ENCODE results near the gene LNX1.

The LNX1 gene

DNA sequence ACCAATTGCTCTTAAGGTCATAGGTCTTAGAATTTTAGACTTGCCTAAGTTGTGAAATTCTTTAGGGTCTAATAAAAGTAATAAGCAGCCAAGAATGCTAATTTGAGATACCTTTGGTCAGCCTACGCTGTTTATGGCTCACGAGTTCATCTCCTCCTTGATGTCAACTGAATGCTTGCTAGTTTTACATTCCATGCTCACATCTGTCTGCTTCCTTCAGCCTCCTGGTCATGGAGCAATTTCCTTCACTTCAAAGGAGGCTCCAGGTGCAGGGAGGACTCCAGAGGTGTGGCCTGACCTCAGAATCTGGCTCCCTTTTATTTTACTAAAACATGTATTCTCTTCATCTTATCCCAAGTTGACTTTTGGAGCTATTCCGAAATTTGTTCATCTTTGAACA, 23.3 kb upstream of the LNX1 start:
- H3K9me3 Mint-ChIP-seq (ENCODE audit: low read depth): no peaks in the 10 kb centered on the region
- H3K36me3 Mint-ChIP-seq: no peaks in the 10 kb centered on the region
- H3K4me3 Mint-ChIP-seq: no peak overlapping the region
- H3K4me1 Mint-ChIP-seq (ENCODE audit: low read depth): no peaks in the 10 kb centered on the region
- H3K27me3 Mint-ChIP-seq: peaks cover 2% of the 10 kb centered on the region
- no peak overlapping the region for H3K27ac Mint-ChIP-seq

DNA sequence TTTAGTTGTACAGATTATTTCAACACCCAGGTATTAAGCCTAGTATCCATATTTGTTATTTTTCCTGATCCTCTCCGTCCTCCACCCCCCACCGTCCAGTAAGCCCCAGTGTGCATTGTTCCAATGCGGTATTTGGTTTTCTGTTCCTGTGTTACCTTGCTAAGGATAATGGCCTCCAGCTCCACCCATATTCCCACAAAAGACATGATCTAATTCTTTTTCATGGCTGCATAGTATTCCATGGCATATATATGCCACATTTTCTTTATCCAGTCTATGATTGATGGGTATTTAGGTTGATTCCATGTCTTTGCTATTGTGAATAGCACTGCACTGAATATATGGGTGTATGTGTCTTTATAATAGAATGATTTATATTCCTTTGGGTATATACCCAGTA, 22.1 kb upstream of the LNX1 start:
- Mint-ChIP-seq H3K27ac (no peak overlapping the region), H3K4me3 (no peak overlapping the region), H3K4me1 (ENCODE audit: low read depth) (no peaks in the 10 kb centered on the region), H3K9me3 (ENCODE audit: low read depth) (no peaks in the 10 kb centered on the region), H3K27me3 (peaks cover 3% of the 10 kb centered on the region), H3K36me3 (no peaks in the 10 kb centered on the region)

DNA sequence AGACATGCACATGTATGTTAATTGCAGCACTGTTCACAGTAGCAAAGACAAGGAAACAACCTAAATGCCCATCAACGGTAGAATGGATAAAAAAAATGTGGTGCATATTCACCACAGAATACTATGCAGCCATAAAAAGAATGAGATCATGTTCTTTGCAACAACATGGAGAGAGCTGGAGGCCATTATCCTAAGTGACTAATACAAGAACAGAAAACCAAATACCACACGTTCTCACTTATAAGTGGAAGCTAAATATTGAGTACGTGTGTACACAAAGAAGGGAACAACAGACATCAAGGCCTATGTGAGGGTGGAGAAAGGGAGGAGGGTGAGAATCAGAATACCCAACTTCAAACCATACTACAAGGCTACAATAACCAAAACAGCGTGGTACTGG, 17.4 kb upstream of the LNX1 start:
- Mint-ChIP-seq H3K27me3 (peaks cover 13% of the 10 kb centered on the region), H3K9me3 (ENCODE audit: low read depth) (no peaks in the 10 kb centered on the region), H3K27ac (no peak overlapping the region), H3K4me1 (ENCODE audit: low read depth) (no peaks in the 10 kb centered on the region), H3K4me3 (no peak overlapping the region), H3K36me3 (no peaks in the 10 kb centered on the region)

DNA sequence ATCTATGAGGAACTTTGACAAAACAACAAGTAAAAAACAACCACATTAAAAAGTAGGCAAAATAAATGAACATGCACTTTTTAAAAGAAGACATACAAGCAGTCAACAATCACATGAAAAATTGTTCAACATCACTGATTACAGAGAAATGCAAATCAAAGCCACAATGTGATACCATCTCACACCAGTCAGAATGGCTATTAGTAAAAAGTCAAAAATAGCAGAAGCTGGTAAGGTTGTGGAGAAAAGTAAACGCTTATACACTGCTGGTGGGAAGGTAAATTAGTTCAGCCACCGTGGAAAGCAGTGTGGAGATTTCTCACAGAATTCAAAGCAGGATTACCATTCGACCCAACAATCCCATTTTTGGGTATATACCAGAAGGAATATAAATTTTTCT, 17.0 kb upstream of the LNX1 start:
- no peaks in the 10 kb centered on the region for H3K4me1 Mint-ChIP-seq (ENCODE audit: low read depth)

DNA sequence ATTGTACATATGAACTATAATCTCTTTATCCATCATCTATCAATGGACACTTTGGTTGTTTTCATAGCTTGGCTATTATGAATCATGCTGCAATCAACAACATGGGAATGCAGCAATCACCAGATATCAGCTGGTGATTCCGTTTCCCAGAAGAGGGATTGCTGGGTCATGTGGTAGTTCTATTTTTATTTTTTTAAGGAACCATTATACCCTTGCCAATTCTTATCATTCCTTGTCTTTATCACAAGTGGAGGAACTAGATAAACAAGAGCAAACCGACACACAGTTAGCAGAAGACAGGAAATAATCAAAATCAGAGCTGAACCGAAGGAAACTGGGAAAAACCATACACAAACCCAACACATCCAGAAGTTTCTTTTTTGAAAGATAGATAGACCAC, 14.5 kb upstream of the LNX1 start:
- H3K4me3 Mint-ChIP-seq: no peak overlapping the region
- no peaks in the 10 kb centered on the region for H3K4me1 Mint-ChIP-seq (ENCODE audit: low read depth)
- H3K27ac Mint-ChIP-seq: no peak overlapping the region
- H3K36me3 Mint-ChIP-seq: no peaks in the 10 kb centered on the region
- H3K9me3 Mint-ChIP-seq (ENCODE audit: low read depth): no peaks in the 10 kb centered on the region
- peaks cover 18% of the 10 kb centered on the region for H3K27me3 Mint-ChIP-seq

More for the DNA sequence above, 17.0 kb upstream of the LNX1 start:
- Mint-ChIP-seq H3K9me3 (ENCODE audit: low read depth) (no peaks in the 10 kb centered on the region), H3K4me3 (no peak overlapping the region), H3K36me3 (no peaks in the 10 kb centered on the region), H3K27me3 (peaks cover 13% of the 10 kb centered on the region), H3K27ac (no peak overlapping the region)

DNA sequence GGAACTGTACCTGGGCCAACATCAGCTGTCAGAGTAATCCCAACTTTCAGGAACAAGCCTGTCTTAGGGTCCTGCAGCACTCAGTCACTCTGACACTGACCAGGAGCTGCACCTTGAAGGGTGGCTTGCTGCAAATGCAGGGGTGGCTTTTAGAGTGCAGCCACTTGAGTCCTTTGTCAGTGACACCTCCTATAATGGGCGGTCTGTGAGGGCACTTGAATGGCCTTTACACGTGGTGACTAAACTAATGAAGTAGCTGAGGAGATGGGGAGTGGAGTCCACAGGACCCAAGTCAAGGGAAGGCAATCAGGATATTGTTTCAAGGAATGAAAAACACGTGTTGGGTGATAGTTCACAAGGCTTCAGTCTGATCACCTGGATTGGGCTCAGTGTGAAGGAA, 11.1 kb upstream of the LNX1 start:
- no peak overlapping the region for H3K4me3 Mint-ChIP-seq

DNA sequence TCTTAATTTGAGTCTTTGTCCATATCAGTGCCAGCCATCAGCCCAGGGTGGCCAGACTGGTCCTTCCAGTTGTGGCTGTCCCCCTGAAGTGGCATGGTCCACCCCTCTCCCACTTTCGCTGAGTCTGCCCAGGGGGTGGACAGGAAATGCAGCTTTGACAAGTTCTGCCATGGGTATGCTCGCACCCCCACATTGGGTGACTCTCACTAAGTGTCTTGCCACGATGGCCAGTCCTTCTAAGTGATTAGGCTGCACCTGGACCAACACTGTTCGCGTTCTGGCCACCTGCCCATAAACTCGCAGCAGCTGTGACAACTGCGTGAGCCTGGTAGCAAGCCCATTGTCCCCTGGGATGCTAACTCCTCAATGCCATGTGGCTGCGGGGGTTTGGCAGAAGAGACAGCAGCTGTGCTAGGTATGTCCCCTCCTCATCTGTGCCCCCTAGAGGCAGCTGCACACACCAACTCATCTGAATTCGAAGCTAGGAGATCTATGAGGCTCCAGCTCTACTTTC, 10.0 kb upstream of the LNX1 start:
- no peaks in the 10 kb centered on the region for H3K4me1 Mint-ChIP-seq (ENCODE audit: low read depth)
- H3K36me3 Mint-ChIP-seq: no peaks in the 10 kb centered on the region
- no peaks in the 10 kb centered on the region for H3K9me3 Mint-ChIP-seq (ENCODE audit: low read depth)
- H3K4me3 Mint-ChIP-seq: no peak overlapping the region
- H3K27me3 Mint-ChIP-seq: peaks cover 15% of the 10 kb centered on the region
- H3K27ac Mint-ChIP-seq: no peak overlapping the region

More for the DNA sequence above, 11.1 kb upstream of the LNX1 start:
- H3K27me3 Mint-ChIP-seq: peaks cover 17% of the 10 kb centered on the region
- H3K9me3 Mint-ChIP-seq (ENCODE audit: low read depth): no peaks in the 10 kb centered on the region
- no peaks in the 10 kb centered on the region for H3K4me1 Mint-ChIP-seq (ENCODE audit: low read depth)
- no peaks in the 10 kb centered on the region for H3K36me3 Mint-ChIP-seq
- no peak overlapping the region for H3K27ac Mint-ChIP-seq

DNA sequence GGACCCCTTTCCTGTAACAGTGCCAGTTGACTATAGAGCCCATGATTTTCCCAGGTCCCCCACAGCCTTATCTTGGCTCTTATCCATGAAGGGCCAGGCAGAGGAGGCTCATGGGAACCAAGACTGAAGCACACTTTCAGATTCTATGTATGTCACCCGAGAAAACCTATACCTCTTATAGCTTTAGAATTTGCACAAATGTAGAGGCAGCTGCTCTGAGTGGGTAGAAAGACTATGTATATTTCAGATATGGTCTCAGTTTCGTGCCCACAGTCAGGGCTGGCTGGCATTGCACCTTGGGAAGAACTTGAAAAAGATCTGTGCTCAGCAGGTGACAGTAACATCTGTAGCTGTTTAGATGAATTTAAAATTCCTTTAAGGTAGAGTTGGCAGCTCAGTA, 8.3 kb upstream of the LNX1 start:
- H3K4me1 Mint-ChIP-seq (ENCODE audit: low read depth): no peaks in the 10 kb centered on the region
- no peak overlapping the region for H3K27ac Mint-ChIP-seq
- no peak overlapping the region for H3K4me3 Mint-ChIP-seq
- no peaks in the 10 kb centered on the region for H3K9me3 Mint-ChIP-seq (ENCODE audit: low read depth)
- H3K36me3 Mint-ChIP-seq: no peaks in the 10 kb centered on the region
- peaks cover 15% of the 10 kb centered on the region for H3K27me3 Mint-ChIP-seq

DNA sequence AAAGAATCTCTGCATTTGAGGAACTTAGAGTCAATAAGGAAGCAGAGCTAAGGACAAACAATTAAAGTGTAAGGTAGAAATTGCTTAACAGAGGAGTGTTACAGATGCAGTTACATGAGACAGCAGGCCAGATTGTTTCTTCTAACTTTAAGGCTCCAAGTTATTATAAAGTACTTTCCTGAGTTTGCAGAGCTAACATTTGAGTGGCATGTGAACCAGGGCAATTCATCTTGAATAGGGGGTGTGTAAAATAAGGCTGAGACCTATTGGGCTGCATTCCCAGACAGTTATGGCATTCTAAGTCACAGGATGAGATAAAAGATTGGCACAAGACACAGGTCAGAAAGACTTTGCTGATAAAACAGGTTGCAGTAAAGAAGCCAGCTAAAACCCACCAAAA, 7.6 kb upstream of the LNX1 start:
- no peak overlapping the region for H3K4me3 Mint-ChIP-seq
- peaks cover 13% of the 10 kb centered on the region for H3K27me3 Mint-ChIP-seq
- no peaks in the 10 kb centered on the region for H3K36me3 Mint-ChIP-seq
- no peak overlapping the region for H3K27ac Mint-ChIP-seq
- H3K9me3 Mint-ChIP-seq (ENCODE audit: low read depth): no peaks in the 10 kb centered on the region
- H3K4me1 Mint-ChIP-seq (ENCODE audit: low read depth): no peaks in the 10 kb centered on the region

DNA sequence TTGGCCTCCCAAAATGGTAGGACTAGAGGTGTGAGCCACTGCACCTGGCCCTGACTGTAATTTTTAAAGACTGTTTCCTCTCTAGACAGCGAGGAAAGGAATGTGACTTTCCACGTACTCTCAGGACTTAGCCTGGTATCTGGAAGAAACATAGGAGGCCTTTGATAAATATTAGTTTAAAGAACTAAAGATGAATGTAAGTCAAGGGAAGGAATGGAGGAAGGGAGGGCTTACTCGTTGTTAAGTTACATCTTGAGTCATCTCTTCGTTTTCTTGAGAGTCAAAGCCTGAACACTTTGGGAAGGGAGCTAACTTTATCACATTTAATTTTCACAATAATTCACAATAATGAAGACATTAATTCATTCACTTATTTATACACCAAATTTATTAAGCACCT, 7.2 kb upstream of the LNX1 start:
- Mint-ChIP-seq H3K4me1 (ENCODE audit: low read depth) (no peaks in the 10 kb centered on the region), H3K27me3 (peaks cover 13% of the 10 kb centered on the region), H3K36me3 (no peaks in the 10 kb centered on the region), H3K9me3 (ENCODE audit: low read depth) (no peaks in the 10 kb centered on the region), H3K4me3 (no peak overlapping the region), H3K27ac (no peak overlapping the region)

DNA sequence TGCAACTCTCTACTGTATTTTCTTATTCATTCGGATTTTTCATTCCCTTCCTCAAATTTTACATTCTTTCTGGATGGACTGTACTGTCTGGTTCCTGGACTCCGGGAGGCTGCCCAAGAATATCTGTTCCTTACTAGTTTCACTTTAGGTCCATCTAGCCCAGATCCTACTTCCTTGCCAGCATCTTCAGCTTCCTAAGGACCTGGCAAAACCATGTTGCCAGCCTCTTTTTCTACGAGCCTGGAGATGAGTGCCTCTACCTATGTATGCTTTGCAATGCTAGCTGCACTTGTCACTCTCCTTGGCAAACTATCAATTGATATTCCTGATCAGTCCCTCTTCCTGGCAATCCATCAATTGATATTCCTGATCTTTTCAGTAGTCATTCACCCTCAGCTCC, 5.6 kb upstream of the LNX1 start:
- Mint-ChIP-seq H3K4me1 (ENCODE audit: low read depth) (peaks cover 2% of the 10 kb centered on the region), H3K4me3 (no peak overlapping the region), H3K27ac (no peak overlapping the region), H3K9me3 (ENCODE audit: low read depth) (no peaks in the 10 kb centered on the region), H3K36me3 (no peaks in the 10 kb centered on the region), H3K27me3 (peaks cover 17% of the 10 kb centered on the region)

DNA sequence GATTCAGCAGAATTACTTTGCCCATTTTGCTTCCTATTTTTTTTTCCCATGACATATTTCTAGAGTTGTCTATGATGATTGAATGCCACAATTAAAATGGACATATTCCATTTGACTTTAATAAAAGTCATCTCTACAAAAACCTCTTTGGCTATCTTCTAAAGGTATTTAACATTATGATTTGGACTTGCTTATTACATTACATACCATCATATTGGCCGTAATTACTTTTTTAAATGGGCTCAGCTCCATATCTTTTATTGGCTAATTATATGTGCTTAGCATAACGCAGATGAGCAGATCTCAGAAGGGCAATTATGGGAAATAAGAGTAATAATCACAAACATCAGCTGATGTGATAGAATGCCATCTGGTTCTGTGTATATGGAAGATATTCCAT, 4.5 kb upstream of the LNX1 start:
- Mint-ChIP-seq H3K36me3 (no peaks in the 10 kb centered on the region), H3K27me3 (peaks cover 25% of the 10 kb centered on the region), H3K4me1 (ENCODE audit: low read depth) (peaks cover 2% of the 10 kb centered on the region), H3K9me3 (ENCODE audit: low read depth) (no peaks in the 10 kb centered on the region), H3K4me3 (no peak overlapping the region), H3K27ac (no peak overlapping the region)

DNA sequence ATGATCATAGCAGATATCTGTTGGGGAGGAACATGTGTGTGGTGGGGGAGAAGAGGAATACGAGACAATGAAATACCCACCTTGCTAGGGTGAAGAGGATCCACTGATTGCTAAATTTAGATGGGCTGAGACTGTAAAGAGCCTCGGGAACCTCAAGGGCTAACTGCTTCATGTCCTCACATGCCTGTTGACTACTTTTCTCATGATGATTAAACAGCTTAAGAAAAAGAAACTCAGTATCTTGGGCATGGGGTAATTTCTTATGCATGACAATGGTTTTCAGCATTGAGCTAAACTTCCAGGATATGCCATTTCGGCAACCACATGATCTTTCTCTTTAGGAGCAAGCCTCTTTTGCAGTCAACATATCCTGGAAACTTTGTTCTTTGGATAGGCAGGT, 3.9 kb upstream of the LNX1 start:
- Mint-ChIP-seq H3K27me3 (peaks cover 29% of the 10 kb centered on the region), H3K4me1 (ENCODE audit: low read depth) (peaks cover 2% of the 10 kb centered on the region), H3K27ac (no peak overlapping the region), H3K4me3 (no peak overlapping the region), H3K36me3 (no peaks in the 10 kb centered on the region), H3K9me3 (ENCODE audit: low read depth) (no peaks in the 10 kb centered on the region)

DNA sequence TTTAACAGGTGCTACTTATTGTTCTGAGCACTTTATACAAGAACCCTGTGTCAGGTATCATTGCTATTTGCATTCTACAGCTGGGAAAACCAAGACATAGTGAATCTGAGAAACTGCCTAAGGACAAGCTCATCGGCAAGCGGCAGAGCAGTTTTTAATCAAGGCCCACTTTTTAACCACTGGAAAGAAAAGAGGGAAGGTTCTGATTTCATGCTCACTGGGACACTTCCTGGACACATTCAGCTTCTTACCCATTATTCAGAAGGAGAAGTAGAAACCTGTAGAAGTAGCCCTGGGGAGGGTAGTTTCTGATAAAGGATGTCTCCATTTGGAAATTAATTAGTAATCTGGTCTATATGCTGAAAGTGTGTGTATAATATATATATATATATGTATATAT, 2.5 kb upstream of the LNX1 start:
- peaks cover 30% of the 10 kb centered on the region for H3K27me3 Mint-ChIP-seq
- H3K36me3 Mint-ChIP-seq: no peaks in the 10 kb centered on the region
- no peak overlapping the region for H3K27ac Mint-ChIP-seq
- H3K9me3 Mint-ChIP-seq (ENCODE audit: low read depth): no peaks in the 10 kb centered on the region
- H3K4me3 Mint-ChIP-seq: no peak overlapping the region
- peaks cover 2% of the 10 kb centered on the region for H3K4me1 Mint-ChIP-seq (ENCODE audit: low read depth)

DNA sequence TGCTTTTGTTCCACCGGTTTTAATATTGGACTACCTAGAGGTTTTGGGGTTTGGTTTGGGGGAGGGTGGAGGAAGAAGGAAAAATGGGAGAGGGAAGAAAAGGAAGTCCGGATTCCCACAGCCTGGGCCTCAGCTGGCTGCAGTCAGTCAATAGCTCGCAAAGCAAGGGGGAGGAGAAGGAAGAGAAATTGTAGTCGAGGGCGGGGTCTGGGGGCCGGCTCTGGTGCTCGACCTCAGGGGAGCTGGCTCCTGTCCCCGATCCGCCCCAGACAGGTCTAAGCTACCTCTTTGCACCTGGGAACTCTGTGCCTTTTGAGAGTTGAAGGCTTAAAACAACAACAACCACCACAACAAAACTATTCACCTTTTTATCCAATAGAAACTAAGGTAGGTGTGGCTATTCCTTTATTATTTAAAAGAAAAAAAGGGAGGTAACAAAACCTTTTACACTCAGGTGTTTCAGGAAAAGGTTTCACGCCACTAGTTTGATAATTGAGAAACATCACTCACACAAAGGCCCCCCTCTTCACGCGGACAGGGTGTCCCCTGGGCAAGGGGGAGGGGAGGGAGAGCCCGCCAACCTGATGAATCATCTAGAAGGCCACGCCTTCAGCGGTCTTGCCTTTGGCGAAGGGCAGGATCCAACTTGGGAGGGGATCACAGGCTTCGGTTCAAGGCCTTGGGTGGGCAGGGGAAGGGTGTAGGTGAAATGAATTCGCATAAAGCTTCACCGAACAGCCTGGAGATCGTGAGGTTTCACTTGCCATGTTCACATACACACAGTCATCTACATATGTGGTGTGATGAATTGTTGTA, 1.6 kb upstream of the LNX1 start:
- H3K36me3 Mint-ChIP-seq: no peaks in the 10 kb centered on the region
- H3K4me1 Mint-ChIP-seq (ENCODE audit: low read depth): peaks cover 2% of the 10 kb centered on the region
- no peaks in the 10 kb centered on the region for H3K9me3 Mint-ChIP-seq (ENCODE audit: low read depth)
- peaks cover 33% of the 10 kb centered on the region for H3K27me3 Mint-ChIP-seq
- H3K4me3 Mint-ChIP-seq: no peak overlapping the region
- H3K27ac Mint-ChIP-seq: no peak overlapping the region

DNA sequence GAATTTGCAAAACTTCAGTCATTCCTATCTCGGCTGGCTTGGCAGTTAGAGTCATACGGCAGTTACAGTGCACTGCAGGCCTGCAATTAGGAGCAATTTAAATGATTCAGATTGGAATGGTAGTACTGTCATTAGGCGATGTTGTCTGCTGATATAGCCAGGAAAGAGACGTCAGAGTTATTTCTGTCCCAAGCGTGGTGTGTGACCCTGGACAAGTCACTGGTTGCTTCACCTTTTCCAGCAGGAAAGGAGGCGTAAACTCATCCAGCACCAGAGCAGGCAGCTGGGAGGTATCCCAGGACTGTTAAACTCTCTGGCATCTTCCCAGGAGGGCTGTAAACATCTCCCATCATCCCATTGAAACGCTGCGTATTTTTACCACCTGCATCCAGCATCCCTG, 836 bp upstream of the LNX1 start:
- Mint-ChIP-seq H3K4me3 (no peak overlapping the region), H3K9me3 (ENCODE audit: low read depth) (no peaks in the 10 kb centered on the region), H3K27ac (no peak overlapping the region), H3K36me3 (no peaks in the 10 kb centered on the region), H3K27me3 (peaks cover 33% of the 10 kb centered on the region), H3K4me1 (ENCODE audit: low read depth) (peaks cover 2% of the 10 kb centered on the region)

Data from activated naive CD8-positive, alpha-beta T cell (primary cell).